ENCODE results near the gene CA5B.
"Not testable (repeated sequence)": the region's sequence is repeated elsewhere in the genome, so short reads cannot be mapped to it uniquely, and the experiment has no call there.

DNA sequence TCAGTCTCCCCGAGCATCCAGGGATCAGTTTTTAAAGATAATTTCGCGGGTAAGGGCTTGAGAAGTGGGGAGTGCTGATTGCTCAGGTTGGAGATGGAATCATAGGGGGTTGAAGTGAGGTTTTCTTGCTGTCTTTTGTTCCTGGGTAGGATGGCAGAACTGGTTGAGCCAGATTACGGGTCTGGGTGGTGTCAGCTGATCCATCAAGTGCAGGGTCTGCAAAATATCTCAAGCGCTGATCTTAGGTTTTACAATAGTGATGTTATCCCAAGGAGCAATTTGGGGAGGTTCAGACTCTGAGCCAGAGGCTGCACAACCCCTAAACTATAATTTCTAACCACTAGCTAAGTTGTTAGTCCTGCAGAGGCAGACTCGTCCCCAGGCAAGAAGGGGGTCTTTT lies 8.6 kb downstream of the CA5B start:
- TF ChIP-seq MTA2 (IDR thresholded peaks at IDR 0.05; ENCODE audit: low read depth); EZH2 (IDR thresholded peaks at IDR 0.05; ENCODE audit: borderline replicate concordance, control insufficient read depth, low read depth, low read length); PML (IDR thresholded peaks at IDR 0.05; ENCODE audit: low read length); SP1 (IDR thresholded peaks at IDR 0.05; ENCODE audit: low read depth, low read length); EP300 (IDR thresholded peaks at IDR 0.05; ENCODE audit: borderline replicate concordance in 1 of 2, control insufficient read depth in 1 of 2, low read depth in 2 of 2, low read length in 2 of 2); NFIC (IDR thresholded peaks at IDR 0.05; ENCODE audit: low read depth, low read length); YY1 (IDR thresholded peaks at IDR 0.05; ENCODE audit: low read depth, low read length); PAX8 (IDR thresholded peaks at IDR 0.05); NR2C1 (IDR thresholded peaks at IDR 0.05): not testable (repeated sequence)
- TF ChIP-seq, protein P1, sequence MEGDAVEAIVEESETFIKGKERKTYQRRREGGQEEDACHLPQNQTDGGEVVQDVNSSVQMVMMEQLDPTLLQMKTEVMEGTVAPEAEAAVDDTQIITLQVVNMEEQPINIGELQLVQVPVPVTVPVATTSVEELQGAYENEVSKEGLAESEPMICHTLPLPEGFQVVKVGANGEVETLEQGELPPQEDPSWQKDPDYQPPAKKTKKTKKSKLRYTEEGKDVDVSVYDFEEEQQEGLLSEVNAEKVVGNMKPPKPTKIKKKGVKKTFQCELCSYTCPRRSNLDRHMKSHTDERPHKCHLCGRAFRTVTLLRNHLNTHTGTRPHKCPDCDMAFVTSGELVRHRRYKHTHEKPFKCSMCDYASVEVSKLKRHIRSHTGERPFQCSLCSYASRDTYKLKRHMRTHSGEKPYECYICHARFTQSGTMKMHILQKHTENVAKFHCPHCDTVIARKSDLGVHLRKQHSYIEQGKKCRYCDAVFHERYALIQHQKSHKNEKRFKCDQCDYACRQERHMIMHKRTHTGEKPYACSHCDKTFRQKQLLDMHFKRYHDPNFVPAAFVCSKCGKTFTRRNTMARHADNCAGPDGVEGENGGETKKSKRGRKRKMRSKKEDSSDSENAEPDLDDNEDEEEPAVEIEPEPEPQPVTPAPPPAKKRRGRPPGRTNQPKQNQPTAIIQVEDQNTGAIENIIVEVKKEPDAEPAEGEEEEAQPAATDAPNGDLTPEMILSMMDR (IDR thresholded peaks at IDR 0.05 in 2 of 3, conservative IDR thresholded peaks at IDR 0.05 in 1 of 3; ENCODE audit: control insufficient read depth in 2 of 3, extremely low read depth in 1 of 3, insufficient read depth in 1 of 3, low read depth in 3 of 3, low read length in 3 of 3) = not testable (repeated sequence)
- TF ChIP-seq, protein P2, sequence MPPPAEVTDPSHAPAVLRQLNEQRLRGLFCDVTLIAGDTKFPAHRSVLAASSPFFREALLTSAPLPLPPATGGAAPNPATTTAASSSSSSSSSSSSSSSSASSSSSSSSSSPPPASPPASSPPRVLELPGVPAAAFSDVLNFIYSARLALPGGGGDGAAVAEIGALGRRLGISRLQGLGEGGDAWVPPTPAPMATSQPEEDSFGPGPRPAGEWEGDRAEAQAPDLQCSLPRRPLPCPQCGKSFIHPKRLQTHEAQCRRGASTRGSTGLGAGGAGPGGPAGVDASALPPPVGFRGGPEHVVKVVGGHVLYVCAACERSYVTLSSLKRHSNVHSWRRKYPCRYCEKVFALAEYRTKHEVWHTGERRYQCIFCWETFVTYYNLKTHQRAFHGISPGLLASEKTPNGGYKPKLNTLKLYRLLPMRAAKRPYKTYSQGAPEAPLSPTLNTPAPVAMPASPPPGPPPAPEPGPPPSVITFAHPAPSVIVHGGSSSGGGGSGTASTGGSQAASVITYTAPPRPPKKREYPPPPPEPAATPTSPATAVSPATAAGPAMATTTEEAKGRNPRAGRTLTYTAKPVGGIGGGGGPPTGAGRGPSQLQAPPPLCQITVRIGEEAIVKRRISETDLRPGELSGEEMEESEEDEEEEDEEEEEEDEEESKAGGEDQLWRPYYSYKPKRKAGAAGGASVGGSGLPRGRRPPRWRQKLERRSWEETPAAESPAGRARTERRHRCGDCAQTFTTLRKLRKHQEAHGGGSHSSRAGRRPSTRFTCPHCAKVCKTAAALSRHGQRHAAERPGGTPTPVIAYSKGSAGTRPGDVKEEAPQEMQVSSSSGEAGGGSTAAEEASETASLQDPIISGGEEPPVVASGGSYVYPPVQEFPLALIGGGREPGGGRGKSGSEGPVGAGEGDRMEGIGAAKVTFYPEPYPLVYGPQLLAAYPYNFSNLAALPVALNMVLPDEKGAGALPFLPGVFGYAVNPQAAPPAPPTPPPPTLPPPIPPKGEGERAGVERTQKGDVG (CRISPR knock-in tag; IDR thresholded peaks at IDR 0.05) = not testable (repeated sequence)

All from GM12878 (cell line).